Fibroblast of the aortic adventitia (primary cell): ENCODE data around the gene CPA5. TPM values are rescaled to one million over a fixed set of nuclear protein-coding genes. Genes with fewer than 3 reads are reported as not detected.
"Not testable (repeated sequence)": the region's sequence is repeated elsewhere in the genome, so short reads cannot be mapped to it uniquely, and the experiment has no call there.

Experiments
- DNase-seq: peaks from one replicate; pipeline ENCODE4 v3.0.0-alpha.2; 2010; ENCODE audit warnings: low read depth
- H3K4me3 ChIP-seq: 2 replicates; pipeline ENCODE4 v1.5.1; 2011; ENCODE audit warnings: low read depth, mild to moderate bottlenecking, control low read depth, low read length, moderate library complexity
- total RNA-seq: library from RNA; depleted of rRNA; stranded (reverse); fragments of >200 nt; gene quantifications from 2 replicates; pipeline ENCODE4 v1.2.3, GENCODE V29; 2012; ENCODE audit warnings: low replicate concordance
- TF ChIP-seq, protein P1 (sequence below): IDR thresholded peaks from 2 replicates; pipeline ENCODE4 v1.5.1; 2011; ENCODE audit warnings: mild to moderate bottlenecking, low read length, control low read depth, inconsistent platforms; ENCODE audit not compliant: insufficient read depth

Gene CPA5
- total RNA-seq, 1 donor = 0.09 TPM

DNA sequence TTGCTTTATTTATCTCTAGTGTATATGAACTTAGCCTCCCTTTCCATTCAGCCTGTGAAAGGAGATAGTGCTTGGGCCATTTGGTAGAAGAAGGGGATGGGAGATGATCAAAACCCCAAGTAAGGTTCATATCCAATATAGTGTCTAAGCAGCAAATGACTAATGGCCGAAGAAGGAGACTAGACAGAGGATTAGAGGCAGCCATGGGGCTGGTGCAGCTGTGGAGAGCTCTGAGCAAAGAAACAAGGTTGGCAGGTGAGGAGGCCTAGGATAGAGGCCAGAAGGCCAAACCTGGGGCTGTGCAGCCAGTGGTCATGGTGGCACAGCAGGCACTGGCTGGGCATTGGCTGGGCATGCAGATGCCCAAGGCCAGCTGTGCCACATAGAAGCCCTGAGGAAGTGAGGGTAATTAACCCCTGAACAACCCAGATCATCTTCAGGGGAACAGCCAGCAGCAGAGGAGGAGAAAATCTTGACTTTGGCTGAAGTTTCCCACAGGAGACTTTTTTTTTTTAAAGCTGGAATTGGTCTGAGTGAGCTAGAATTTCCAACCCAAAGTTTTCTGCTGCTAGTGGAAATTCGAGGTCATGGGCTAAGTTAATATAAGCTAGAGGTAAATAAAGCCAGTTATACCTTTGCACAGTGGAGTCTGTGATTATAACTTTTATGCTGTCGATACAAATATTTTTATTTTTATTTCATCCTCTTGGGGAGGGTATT, 25.4 kb downstream of the CPA5 start:
- TF ChIP-seq, protein P1, sequence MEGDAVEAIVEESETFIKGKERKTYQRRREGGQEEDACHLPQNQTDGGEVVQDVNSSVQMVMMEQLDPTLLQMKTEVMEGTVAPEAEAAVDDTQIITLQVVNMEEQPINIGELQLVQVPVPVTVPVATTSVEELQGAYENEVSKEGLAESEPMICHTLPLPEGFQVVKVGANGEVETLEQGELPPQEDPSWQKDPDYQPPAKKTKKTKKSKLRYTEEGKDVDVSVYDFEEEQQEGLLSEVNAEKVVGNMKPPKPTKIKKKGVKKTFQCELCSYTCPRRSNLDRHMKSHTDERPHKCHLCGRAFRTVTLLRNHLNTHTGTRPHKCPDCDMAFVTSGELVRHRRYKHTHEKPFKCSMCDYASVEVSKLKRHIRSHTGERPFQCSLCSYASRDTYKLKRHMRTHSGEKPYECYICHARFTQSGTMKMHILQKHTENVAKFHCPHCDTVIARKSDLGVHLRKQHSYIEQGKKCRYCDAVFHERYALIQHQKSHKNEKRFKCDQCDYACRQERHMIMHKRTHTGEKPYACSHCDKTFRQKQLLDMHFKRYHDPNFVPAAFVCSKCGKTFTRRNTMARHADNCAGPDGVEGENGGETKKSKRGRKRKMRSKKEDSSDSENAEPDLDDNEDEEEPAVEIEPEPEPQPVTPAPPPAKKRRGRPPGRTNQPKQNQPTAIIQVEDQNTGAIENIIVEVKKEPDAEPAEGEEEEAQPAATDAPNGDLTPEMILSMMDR = no peak
- no peak overlapping the region for H3K4me3 ChIP-seq
- DNase-seq = no peak

DNA sequence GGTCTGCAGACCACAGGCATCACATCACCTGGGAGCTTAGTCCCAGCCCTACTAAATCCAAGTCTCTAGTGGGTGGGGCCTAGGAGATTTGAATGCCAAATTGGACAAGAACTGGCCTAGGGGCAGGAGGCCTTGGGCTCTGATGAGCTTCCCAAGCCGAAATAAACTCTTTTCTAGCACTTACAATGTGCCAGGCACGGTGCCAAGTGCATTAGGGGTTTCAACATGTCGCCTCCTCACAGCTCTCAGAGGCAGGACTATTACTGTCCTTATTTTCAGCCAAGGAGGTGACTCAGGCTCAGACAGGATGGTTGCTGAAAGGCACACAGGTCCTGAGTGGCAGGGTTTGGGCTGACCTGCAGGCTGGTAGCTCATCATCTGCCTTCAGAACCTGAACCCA, 26.4 kb downstream of the CPA5 start:
- TF ChIP-seq, protein P1 = no peak
- DNase-seq = peak; percentile 69
- no peak overlapping the region for H3K4me3 ChIP-seq

DNA sequence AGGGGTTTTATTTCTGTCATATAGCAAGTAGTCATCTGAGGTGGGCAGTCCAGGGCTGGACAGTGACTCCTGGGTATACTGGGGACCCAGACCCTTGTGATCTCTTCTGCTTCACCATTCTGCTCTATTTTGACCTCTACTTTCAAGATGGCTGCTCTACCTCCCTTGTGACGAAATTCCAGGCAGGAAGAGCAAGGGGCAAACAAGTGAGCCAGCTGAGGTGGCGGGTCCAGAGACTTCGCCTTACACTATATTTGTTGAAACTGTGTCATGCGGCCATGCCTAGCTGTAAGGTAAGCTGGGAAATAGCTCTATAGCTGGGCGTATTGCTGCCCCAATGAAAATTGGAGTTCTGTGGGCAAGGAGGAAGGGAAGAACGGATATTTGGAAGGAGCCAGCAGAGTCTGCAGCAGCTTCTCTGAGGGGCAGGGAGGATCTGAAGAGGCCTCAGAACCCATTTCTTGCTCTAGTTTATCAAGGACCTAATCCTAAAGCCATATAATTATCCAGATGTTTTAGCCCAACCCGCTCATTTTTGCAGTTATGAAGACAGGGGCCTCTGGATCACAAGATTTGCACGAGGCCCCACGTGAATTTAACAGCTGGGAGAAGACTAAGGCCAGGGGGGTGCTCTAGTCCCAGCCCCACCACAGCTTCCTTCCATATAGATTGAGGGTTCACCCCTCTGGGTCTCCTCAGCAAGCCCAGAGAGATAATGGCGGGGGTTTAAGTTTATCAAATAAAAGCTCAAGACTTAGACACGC, 28.0 kb downstream of the CPA5 start:
- TF ChIP-seq, protein P1 = no peak
- DNase-seq = no peak
- no peak overlapping the region for H3K4me3 ChIP-seq

DNA sequence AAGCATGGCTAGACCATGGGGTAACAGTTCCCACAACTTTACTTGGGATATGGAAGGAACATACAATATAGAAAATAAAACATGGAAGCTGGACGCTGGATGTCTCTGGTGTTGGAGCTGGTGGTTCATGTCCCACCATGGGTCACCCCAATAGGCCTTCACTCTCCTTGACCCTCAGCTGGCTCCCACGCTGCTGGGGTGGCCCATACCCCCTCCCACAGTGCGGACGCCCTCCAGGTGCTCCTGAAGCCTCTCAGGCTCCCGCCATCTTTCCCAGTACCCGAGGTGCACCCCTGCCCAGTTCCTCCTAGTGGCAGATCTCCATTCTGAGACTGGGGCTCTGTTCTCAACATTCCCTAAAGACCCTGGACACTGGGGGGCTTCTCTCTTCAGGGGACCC, 29.9 kb downstream of the CPA5 start:
- TF ChIP-seq, protein P1 = no peak
- DNase-seq = no peak
- no peak overlapping the region for H3K4me3 ChIP-seq

DNA sequence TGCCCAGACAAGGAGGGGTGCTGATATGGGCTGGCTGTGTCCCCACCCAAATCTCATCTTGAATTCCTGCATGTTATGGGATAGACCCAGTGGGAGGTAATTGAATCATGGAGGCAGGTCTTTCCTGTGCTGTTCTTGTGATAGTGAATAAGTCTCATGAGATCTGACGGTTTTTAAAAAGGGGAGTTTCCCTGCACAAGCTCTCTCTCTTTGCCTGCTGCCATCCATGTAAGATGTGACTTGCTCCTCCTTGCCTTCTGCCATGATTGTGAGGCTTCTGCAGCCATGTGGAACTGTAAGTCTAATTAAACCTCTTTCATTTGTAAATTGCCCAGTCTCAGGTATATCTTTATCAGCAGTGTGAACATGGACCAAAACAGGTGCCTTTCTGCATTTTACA, 31.8 kb downstream of the CPA5 start:
- not testable (repeated sequence) for DNase-seq, H3K4me3 ChIP-seq

DNA sequence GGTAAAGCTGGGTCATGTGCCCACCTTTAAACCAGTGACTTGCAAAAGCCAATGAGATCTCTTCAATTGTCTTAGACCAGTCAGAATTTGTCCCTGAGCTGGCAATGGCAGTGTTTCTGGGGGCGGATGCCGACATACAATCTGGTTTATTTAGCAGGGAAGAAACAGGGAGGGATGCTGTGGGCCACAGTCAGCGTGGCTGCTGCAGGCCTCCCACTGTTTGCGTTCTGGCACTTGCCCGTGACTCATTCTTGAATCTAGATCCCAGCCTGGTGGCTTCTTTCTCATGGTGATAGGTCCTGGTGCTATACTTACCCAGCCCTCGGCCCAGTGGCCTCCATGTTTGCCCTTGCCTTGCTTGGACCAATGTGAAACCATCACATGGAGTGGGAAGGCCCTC, 32.6 kb downstream of the CPA5 start:
- H3K4me3 ChIP-seq = no peak overlapping the region
- no peak for DNase-seq
- TF ChIP-seq, protein P1 = no peak

DNA sequence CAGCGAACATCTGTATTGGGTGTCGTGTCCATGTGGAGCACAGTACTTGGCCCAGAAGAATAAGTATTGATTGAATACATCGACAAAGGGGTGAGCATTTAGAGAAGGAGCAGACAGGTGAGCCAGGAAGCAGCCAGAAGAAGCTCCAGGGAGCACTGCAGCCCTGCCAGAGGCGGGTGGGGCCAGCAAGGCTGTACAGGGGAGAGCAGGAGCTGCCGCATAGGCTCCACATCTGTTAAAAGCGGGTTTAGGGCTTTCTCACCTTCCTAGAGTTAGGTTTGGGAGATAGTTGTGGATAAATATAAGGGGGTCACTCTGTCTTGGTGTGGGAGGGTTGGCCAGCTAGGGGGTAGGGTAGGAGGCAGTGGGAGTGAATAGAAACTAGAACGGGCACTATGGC, 34.4 kb downstream of the CPA5 start:
- H3K4me3 ChIP-seq = no peak overlapping the region
- DNase-seq = no peak
- TF ChIP-seq, protein P1 = no peak
